Suppressor macrophage treated with lipopolysaccharide for 4 hours (primary cell): ENCODE measurements around the gene COL23A1.

Experiments used
- DNase-seq: peaks from one replicate; pipeline ENCODE4 v3.0.0-alpha.2; 2020

The COL23A1 gene

GRCh38 chr5:178469975-178470759 is 120.0 kb downstream of the COL23A1 start:
- DNase-seq = no peak

GRCh38 chr5:178469011-178469974 is 120.9 kb downstream of the COL23A1 start:
- no peak for DNase-seq

- no peak for DNase-seq
Observed at GRCh38 chr5:178468196-178468685, 122.0 kb downstream of the COL23A1 start.

- peak; percentile 80 for DNase-seq
Observed at GRCh38 chr5:178467568-178468195, 122.5 kb downstream of the COL23A1 start.

- DNase-seq = no peak
Observed at GRCh38 chr5:178467205-178467567, 123.0 kb downstream of the COL23A1 start.

GRCh38 chr5:178466342-178466741 is 123.9 kb downstream of the COL23A1 start:
- no peak for DNase-seq

- DNase-seq = no peak
Observed at GRCh38 chr5:178465861-178466288, 124.3 kb downstream of the COL23A1 start.

- DNase-seq = no peak
Observed at GRCh38 chr5:178465228-178465860, 124.8 kb downstream of the COL23A1 start.

- peak; percentile 30 for DNase-seq
Observed at GRCh38 chr5:178464431-178465048, 125.7 kb downstream of the COL23A1 start.

- no peak for DNase-seq
Observed at GRCh38 chr5:178463321-178464155, 126.7 kb downstream of the COL23A1 start.

GRCh38 chr5:178462816-178463215 is 127.4 kb downstream of the COL23A1 start:
- peak; percentile 48 for DNase-seq

- DNase-seq = no peak
Observed at GRCh38 chr5:178462076-178462475, 128.1 kb downstream of the COL23A1 start.

- DNase-seq = peak; percentile 92
Observed at GRCh38 chr5:178461004-178461730, 129.0 kb downstream of the COL23A1 start.

- no peak for DNase-seq
Observed at GRCh38 chr5:178460598-178460997, 129.6 kb downstream of the COL23A1 start.

- no peak for DNase-seq
Observed at GRCh38 chr5:178460174-178460573, 130.0 kb downstream of the COL23A1 start.

- DNase-seq = no peak
Observed at GRCh38 chr5:178458140-178458539, 132.1 kb downstream of the COL23A1 start.

- DNase-seq = no peak
Observed at GRCh38 chr5:178457471-178457870, 132.7 kb downstream of the COL23A1 start.

GRCh38 chr5:178455480-178455835 is 134.7 kb downstream of the COL23A1 start:
- no peak for DNase-seq

- no peak for DNase-seq
Observed at GRCh38 chr5:178454821-178455479, 135.2 kb downstream of the COL23A1 start.

GRCh38 chr5:178454303-178454702 is 135.9 kb downstream of the COL23A1 start:
- DNase-seq = no peak
